CD14-positive monocyte (primary cell): Measurements from ENCODE around the gene MS4A18. TPM values are rescaled to one million over a fixed set of nuclear protein-coding genes. Genes with fewer than 3 reads are reported as not detected.

Experiments
- DNase-seq, 3 donors: peaks; one replicate each; pipeline ENCODE4 v3.0.0-alpha.2; 2011 to 2022
- H2AFZ ChIP-seq: 2 replicates; pipeline ENCODE4 v1.6.0; 2012; ENCODE audit warnings: mild to moderate bottlenecking, low read depth, low read length, inconsistent platforms; ENCODE audit not compliant: insufficient read depth, poor library complexity, severe bottlenecking
- H3K27ac ChIP-seq, 2 donors: 1 replicate in 1 of 2; 2 replicates in 1 of 2; pipeline ENCODE4 v1.5.1; 2012 to 2013; ENCODE audit warnings: low read length in 2 of 2, control low read depth in 1 of 2, inconsistent platforms in 1 of 2, low read depth in 1 of 2, mild to moderate bottlenecking in 1 of 2
- H3K27me3 ChIP-seq, 2 donors: one replicate each; pipeline versions ENCODE4 v1.6.0 to v1.6.1; 2011 to 2013; ENCODE audit warnings: low read length in 2 of 2; ENCODE audit not compliant: control insufficient read depth in 2 of 2, insufficient read depth in 2 of 2
- H3K36me3 ChIP-seq, 2 donors: replicated peaks in 1 of 2; 1 replicate in 1 of 2; 2 replicates in 1 of 2; pipeline versions ENCODE4 v1.5.1 to v1.6.1; 2012 to 2013; ENCODE audit warnings: low read length in 2 of 2, control low read depth in 1 of 2, inconsistent platforms in 1 of 2, mild to moderate bottlenecking in 1 of 2; ENCODE audit not compliant: insufficient read depth in 2 of 2, control insufficient read depth in 1 of 2
- H3K4me1 ChIP-seq, 2 donors: 1 replicate in 1 of 2; 2 replicates in 1 of 2; pipeline versions ENCODE4 v1.5.1 to v1.6.1; 2012 to 2013; ENCODE audit warnings: low read length in 2 of 2, control low read depth in 1 of 2, inconsistent platforms in 1 of 2, mild to moderate bottlenecking in 1 of 2, moderate library complexity in 1 of 2; ENCODE audit not compliant: insufficient read depth in 2 of 2, control insufficient read depth in 1 of 2
- H3K4me2 ChIP-seq: replicated peaks from 2 replicates; pipeline ENCODE3; 2012; ENCODE audit warnings: low read length, moderate library complexity, mild to moderate bottlenecking; ENCODE audit not compliant: poor library complexity, severe bottlenecking; ENCODE audit errors: extremely low read depth
- H3K4me3 ChIP-seq, 3 experiments: fragments of 200-600 bp in 1 of 3; sonication (generic) in 1 of 3; replicated peaks in 1 of 3; 1 replicate in 2 of 3; 2 replicates in 1 of 3; pipeline ENCODE4 v1.5.1; 2011 to 2013; ENCODE audit warnings: low read length in 3 of 3, mild to moderate bottlenecking in 3 of 3, control low read depth in 2 of 3, low read depth in 2 of 3, inconsistent platforms in 1 of 3, moderate library complexity in 1 of 3
- H3K79me2 ChIP-seq: 2 replicates; pipeline ENCODE4 v1.6.0; 2012; ENCODE audit warnings: mild to moderate bottlenecking, control low read depth, inconsistent platforms, low read length, moderate library complexity; ENCODE audit not compliant: insufficient read depth
- H3K9ac ChIP-seq: 2 replicates; pipeline ENCODE4 v1.6.0; 2017; ENCODE audit warnings: low read length, mild to moderate bottlenecking; ENCODE audit not compliant: insufficient read depth, poor library complexity, severe bottlenecking
- H3K9me3 ChIP-seq, 2 donors: replicated peaks in 1 of 2; 1 replicate in 1 of 2; 2 replicates in 1 of 2; pipeline versions ENCODE4 v1.5.1 to v1.6.1; 2012 to 2013; ENCODE audit warnings: low read length in 2 of 2, control low read depth in 1 of 2; ENCODE audit not compliant: control insufficient read depth in 1 of 2, insufficient read depth in 1 of 2
- H4K20me1 ChIP-seq: 2 replicates; pipeline ENCODE4 v1.6.0; 2012; ENCODE audit warnings: mild to moderate bottlenecking, low read length, control low read depth, moderate library complexity; ENCODE audit not compliant: insufficient read depth
- H3K27ac Mint-ChIP-seq, 7 donors: one replicate each; pipeline ENCODE4 v1.8.0; 2020; ENCODE audit warnings: mild to moderate bottlenecking in 7 of 7, mixed read lengths in 7 of 7, moderate library complexity in 6 of 7, inconsistent platforms in 2 of 7
- H3K27me3 Mint-ChIP-seq, 3 donors: one replicate each; pipeline ENCODE4 v1.8.0; 2021 to 2022; ENCODE audit warnings: low read depth in 3 of 3, mild to moderate bottlenecking in 3 of 3, mixed read lengths in 3 of 3, moderate library complexity in 3 of 3, inconsistent platforms in 1 of 3
- H3K36me3 Mint-ChIP-seq, 2 donors: one replicate each; pipeline ENCODE4 v1.8.0; 2020; ENCODE audit warnings: mixed read lengths in 2 of 2, inconsistent platforms in 1 of 2, mild to moderate bottlenecking in 1 of 2
- H3K4me1 Mint-ChIP-seq: one replicate; pipeline ENCODE4 v1.8.0; 2020; ENCODE audit warnings: mild to moderate bottlenecking, mixed read lengths
- H3K4me3 Mint-ChIP-seq, 2 donors: one replicate each; pipeline ENCODE4 v1.8.0; 2020; ENCODE audit warnings: mild to moderate bottlenecking in 2 of 2, mixed read lengths in 2 of 2, moderate library complexity in 1 of 2
- H3K9me3 Mint-ChIP-seq, 7 donors: one replicate each; pipeline ENCODE4 v1.8.0; 2020 to 2022; ENCODE audit warnings: mixed read lengths in 7 of 7, mild to moderate bottlenecking in 6 of 7, moderate library complexity in 6 of 7, inconsistent platforms in 2 of 7
- CTCF ChIP-seq: fragments of 200-600 bp; IDR thresholded peaks from one replicate; pipeline ENCODE4 v1.8.0; 2022; ENCODE audit warnings: antibody characterized with exemption, mild to moderate bottlenecking
- WGBS: methylation state at CpG from one replicate; pipeline ENCODE4 v1.1.5; 2013; ENCODE audit warnings: missing lambda C conversion rate; ENCODE audit not compliant: insufficient coverage; 5-methylcytosine and 5-hydroxymethylcytosine counted together
- intact Hi-C, 2 donors: fragments of 100-400 bp; cut with micrococcal nuclease; formaldehyde crosslinking; loops; one replicate each; pipeline versions ENCODE4 v1.15.0 to v1.15.1; 2023
- polyA plus RNA-seq, 3 donors: library from polyadenylated mRNA; depleted of rRNA in 1 of 3; unstranded in 2 of 3; stranded (reverse) in 1 of 3; fragments of 300-500 nt in 2 of 3; fragments of >200 nt in 1 of 3; fragmentation: Illumina TruSeq in 2 of 3; gene quantifications; 1 replicate in 2 of 3; 2 replicates in 1 of 3; pipeline ENCODE4 v1.2.3, GENCODE V29; 2012 to 2021

Gene MS4A18
- polyA plus RNA-seq, 3 donors = not detected

GRCh38 chr11:60748821-60749220 lies 24.3 kb downstream of the MS4A18 start:
- no peaks in the 10 kb centered on the region for H3K36me3 Mint-ChIP-seq
- Histone ChIP-seq H4K20me1 (no peaks in the 10 kb centered on the region), H3K27me3 (no peaks in the 10 kb centered on the region), H2AFZ (no peak overlapping the region), H3K4me3 (no peak overlapping the region), H3K9ac (no peak overlapping the region), H3K36me3 (no peaks in the 10 kb centered on the region), H3K79me2 (no peaks in the 10 kb centered on the region), H3K9me3 (no peaks in the 10 kb centered on the region), H3K4me2 (no peak overlapping the region), H3K4me1 (no peaks in the 10 kb centered on the region), H3K27ac (no peak overlapping the region)
- intact Hi-C loops = no loop called here
- 90% methylated on average over 8 of the region's 8 CpGs for WGBS
- peaks cover 3% of the 10 kb centered on the region for H3K4me1 Mint-ChIP-seq
- H3K27me3 Mint-ChIP-seq = peaks cover 8 to 13% (median 13%) of the 10 kb centered on the region in 3 donors
- H3K27ac Mint-ChIP-seq = no peak overlapping the region
- peaks cover 0 to 9% (median 4%) of the 10 kb centered on the region in 7 donors for H3K9me3 Mint-ChIP-seq
- no peak overlapping the region for H3K4me3 Mint-ChIP-seq
- TF ChIP-seq CTCF = no peak
- DNase-seq = no peak

GRCh38 chr11:60750911-60751310 lies 26.4 kb downstream of the MS4A18 start:
- Histone ChIP-seq H3K4me3 (no peak overlapping the region), H4K20me1 (no peaks in the 10 kb centered on the region), H3K9ac (no peak overlapping the region), H3K4me2 (no peak overlapping the region), H3K36me3 (no peaks in the 10 kb centered on the region), H3K27ac (no peak overlapping the region), H3K4me1 (no peaks in the 10 kb centered on the region), H2AFZ (no peak overlapping the region), H3K9me3 (no peaks in the 10 kb centered on the region), H3K27me3 (no peaks in the 10 kb centered on the region), H3K79me2 (no peaks in the 10 kb centered on the region)
- peaks cover 11 to 16% (median 15%) of the 10 kb centered on the region in 3 donors for H3K27me3 Mint-ChIP-seq
- no peak for DNase-seq
- peaks cover 3% of the 10 kb centered on the region for H3K4me1 Mint-ChIP-seq
- no peaks in the 10 kb centered on the region for H3K36me3 Mint-ChIP-seq
- intact Hi-C loops = no loop called here
- no peak overlapping the region for H3K4me3 Mint-ChIP-seq
- peaks cover 0 to 5% (median 3%) of the 10 kb centered on the region in 7 donors for H3K9me3 Mint-ChIP-seq
- 100% methylated on average over 1 of the region's 3 CpGs for WGBS
- TF ChIP-seq CTCF = no peak
- no peak overlapping the region for H3K27ac Mint-ChIP-seq
